Measurements from ENCODE around the gene PLCB4.

The PLCB4 gene

GRCh38 chr20:9286501-9287461 is 217.9 kb downstream of the PLCB4 start:
- DNase-seq: no peak

GRCh38 chr20:9287826-9288225 is 218.9 kb downstream of the PLCB4 start:
- no peak for DNase-seq

GRCh38 chr20:9290331-9290730 is 221.4 kb downstream of the PLCB4 start:
- no peak for DNase-seq

- DNase-seq: no peak
These were observed 224.3 kb downstream of the PLCB4 start for GRCh38 chr20:9293145-9293544.

- DNase-seq: no peak
These were observed 225.2 kb downstream of the PLCB4 start for GRCh38 chr20:9294041-9294440.

GRCh38 chr20:9298906-9299305 is 230.0 kb downstream of the PLCB4 start:
- DNase-seq: no peak

GRCh38 chr20:9300080-9300479 is 231.2 kb downstream of the PLCB4 start:
- no peak for DNase-seq

GRCh38 chr20:9300534-9300933 is 231.6 kb downstream of the PLCB4 start:
- no peak for DNase-seq

- DNase-seq: no peak
These were observed 232.5 kb downstream of the PLCB4 start for GRCh38 chr20:9301129-9302090.

- DNase-seq: no peak
These were observed 233.2 kb downstream of the PLCB4 start for GRCh38 chr20:9302091-9302462.

- DNase-seq: no peak
These were observed 237.6 kb downstream of the PLCB4 start for GRCh38 chr20:9306521-9306920.

GRCh38 chr20:9308056-9308455 is 239.2 kb downstream of the PLCB4 start:
- DNase-seq: no peak

GRCh38 chr20:9311132-9311531 is 242.2 kb downstream of the PLCB4 start:
- no peak for DNase-seq

GRCh38 chr20:9319687-9320384 is 250.9 kb downstream of the PLCB4 start:
- DNase-seq: no peak

GRCh38 chr20:9321007-9321406 is 252.1 kb downstream of the PLCB4 start:
- DNase-seq: no peak

GRCh38 chr20:9322661-9323060 is 253.8 kb downstream of the PLCB4 start:
- no peak for DNase-seq

- no peak for DNase-seq
These were observed 254.7 kb downstream of the PLCB4 start for GRCh38 chr20:9323622-9324021.

GRCh38 chr20:9329355-9330101 is 260.6 kb downstream of the PLCB4 start:
- no peak for DNase-seq

GRCh38 chr20:9330151-9330550 is 261.3 kb downstream of the PLCB4 start:
- DNase-seq: peak; percentile 47 to 70

GRCh38 chr20:9331707-9332435 is 263.0 kb downstream of the PLCB4 start:
- DNase-seq: no peak

- no peak for DNase-seq
These were observed 264.0 kb downstream of the PLCB4 start for GRCh38 chr20:9332791-9333479.
